T-cell (primary cell): ENCODE data around the gene SHB. TPM values are rescaled to one million over a fixed set of nuclear protein-coding genes. Genes with fewer than 3 reads are reported as not detected.

Source experiments
- ATAC-seq, 4 experiments: fragments of 200-7000 bp in 3 of 4; fragments of 150-1000 bp in 1 of 4; cut with Tn5 transposase; replicated peaks in 1 of 4; 1 replicate in 3 of 4; 2 replicates in 1 of 4; pipeline ENCODE4 v1.10.0; 2021; ENCODE audit warnings: moderate library complexity in 3 of 4, mild to moderate bottlenecking in 2 of 4, moderate number of reproducible peaks in 1 of 4
- CTCF ChIA-PET, 2 donors: fragments of 300-600 bp; sonication (Branson Sonifier 250); formaldehyde crosslinking; loops; one replicate each; lab custom pipeline; 2022; ENCODE audit warnings: antibody characterized with exemption in 2 of 2; lab: Charles Lee
- POLR2A ChIA-PET, 2 donors: fragments of 300-600 bp; sonication (Branson Sonifier 250); formaldehyde crosslinking; loops; one replicate each; lab custom pipeline; 2022; ENCODE audit warnings: antibody characterized with exemption in 2 of 2; lab: Charles Lee
- DNase-seq, 35 experiments: peaks; one replicate each; pipeline versions ENCODE4 v3.0.0 to v3.0.0-alpha.2; 2013 to 2023
- H3K27ac ChIP-seq: one replicate; pipeline ENCODE4 v1.5.1; 2013; ENCODE audit warnings: low read length
- H3K27me3 ChIP-seq, 2 experiments: replicated peaks in 1 of 2; 1 replicate in 1 of 2; 2 replicates in 1 of 2; pipeline versions ENCODE4 v1.6.1 to v1.7.0; 2013; ENCODE audit warnings: low read length in 1 of 2, mixed read lengths in 1 of 2; ENCODE audit not compliant: control insufficient read depth in 2 of 2, insufficient read depth in 2 of 2; ENCODE audit errors: extremely low read depth in 1 of 2
- H3K36me3 ChIP-seq, 2 donors: 1 replicate in 1 of 2; 2 replicates in 1 of 2; pipeline versions ENCODE4 v1.6.1 to v1.7.0; 2013; ENCODE audit warnings: low read length in 1 of 2; ENCODE audit not compliant: control insufficient read depth in 2 of 2, insufficient read depth in 1 of 2; ENCODE audit errors: extremely low read depth in 1 of 2
- H3K4me1 ChIP-seq, 2 experiments: 1 replicate in 1 of 2; 2 replicates in 1 of 2; pipeline versions ENCODE4 v1.6.1 to v1.7.0; 2013; ENCODE audit warnings: low read length in 2 of 2, mixed read lengths in 1 of 2; ENCODE audit not compliant: insufficient read depth in 2 of 2, control insufficient read depth in 1 of 2; ENCODE audit errors: extremely low read depth in 1 of 2
- H3K4me3 ChIP-seq, 2 donors: 1 replicate in 1 of 2; 2 replicates in 1 of 2; pipeline versions ENCODE4 v1.5.1 to v1.7.0; 2013; ENCODE audit warnings: mild to moderate bottlenecking in 2 of 2, low read length in 1 of 2, moderate library complexity in 1 of 2; ENCODE audit not compliant: control insufficient read depth in 1 of 2; ENCODE audit errors: extremely low read depth in 1 of 2
- H3K9me3 ChIP-seq: 2 replicates; pipeline ENCODE4 v1.7.0; 2013
- H3K27ac Mint-ChIP-seq, 2 donors: one replicate each; pipeline ENCODE4 v1.8.0; 2020 to 2021; ENCODE audit warnings: mild to moderate bottlenecking in 2 of 2, mixed read lengths in 2 of 2
- H3K27me3 Mint-ChIP-seq, 2 donors: one replicate each; pipeline ENCODE4 v1.8.0; 2021 to 2022; ENCODE audit warnings: mixed read lengths in 2 of 2
- H3K36me3 Mint-ChIP-seq: one replicate; pipeline ENCODE4 v1.8.0; 2021; ENCODE audit warnings: mixed read lengths
- H3K4me1 Mint-ChIP-seq, 3 donors: one replicate each; pipeline ENCODE4 v1.8.0; 2020 to 2022; ENCODE audit warnings: mixed read lengths in 3 of 3, mild to moderate bottlenecking in 1 of 3
- H3K4me3 Mint-ChIP-seq, 3 donors: one replicate each; pipeline ENCODE4 v1.8.0; 2020 to 2022; ENCODE audit warnings: mild to moderate bottlenecking in 3 of 3, mixed read lengths in 3 of 3, moderate library complexity in 3 of 3
- H3K9me3 Mint-ChIP-seq, 3 donors: one replicate each; pipeline ENCODE4 v1.8.0; 2020 to 2022; ENCODE audit warnings: mixed read lengths in 3 of 3
- WGBS: methylation state at CpG from one replicate; pipeline ENCODE4 v1.1.5; 2013; ENCODE audit warnings: missing lambda C conversion rate; ENCODE audit not compliant: insufficient coverage; 5-methylcytosine and 5-hydroxymethylcytosine counted together
- total RNA-seq, 35 experiments: library from RNA in 6 of 35; stranded (reverse) in 6 of 35; fragments of 120-200 nt in 1 of 35; gene quantifications; one replicate each; pipeline versions ENCODE4 v1.2.1 to v1.2.4 and lab custom pipeline; 2013 to 2026

The SHB gene
- total RNA-seq, 5 donors from 2014 or later (not counting 1 experiment from before 2014, with no cell fraction given): 1.2 to 1.5 (median 1.3) TPM

- peaks cover 0 to 5% (median 2%) of the 10 kb centered on the region in 3 donors for H3K4me1 Mint-ChIP-seq
Observed at GRCh38 chr9:38090170-38090569, 21.1 kb upstream of the SHB start.

GRCh38 chr9:38089387-38090165 lies 20.5 kb upstream of the SHB start:
- peaks cover 5 to 15% of the 10 kb centered on the region in 2 donors for H3K27me3 Mint-ChIP-seq
- Histone ChIP-seq H3K36me3 (no peaks in the 10 kb centered on the region), H3K9me3 (no peaks in the 10 kb centered on the region), H3K27me3 (peaks cover 0 to 7% of the 10 kb centered on the region in 2 experiments), H3K4me3 (no peak overlapping the region), H3K27ac (no peak overlapping the region), H3K4me1 (no peaks in the 10 kb centered on the region)
- peaks cover 0 to 5% (median 2%) of the 10 kb centered on the region in 3 donors for H3K4me1 Mint-ChIP-seq
- no peaks in the 10 kb centered on the region for H3K36me3 Mint-ChIP-seq
- no peak overlapping the region for H3K4me3 Mint-ChIP-seq
- ChIA-PET CTCF (interaction anchor here (1.2 to 1.7 kb wide), 2 partner anchors 20 to 174 kb away, joined by 3 to 4 read pairs; no protein-coding TSS in a partner anchor), POLR2A (interaction anchor here in 1 of 2 donors (0.5 kb wide), 1 partner anchor 251 kb away, joined by 3 read pairs; no protein-coding TSS in a partner anchor)
- DNase-seq: no peak
- ATAC-seq: no peak
- no peak overlapping the region for H3K27ac Mint-ChIP-seq
- WGBS: 60% methylated on average over 1 of the region's 2 CpGs
- H3K9me3 Mint-ChIP-seq: no peaks in the 10 kb centered on the region

More at GRCh38 chr9:38090170-38090569, 21.1 kb upstream of the SHB start:
- Histone ChIP-seq H3K4me3 (no peak overlapping the region), H3K9me3 (no peaks in the 10 kb centered on the region), H3K36me3 (no peaks in the 10 kb centered on the region), H3K4me1 (no peaks in the 10 kb centered on the region), H3K27ac (no peak overlapping the region), H3K27me3 (peaks cover 0 to 7% of the 10 kb centered on the region in 2 experiments)
- no peaks in the 10 kb centered on the region for H3K9me3 Mint-ChIP-seq
- ATAC-seq (no peak), DNase-seq (no peak)
- H3K36me3 Mint-ChIP-seq: no peaks in the 10 kb centered on the region
- CTCF ChIA-PET: no interaction called here
- H3K4me3 Mint-ChIP-seq: no peak overlapping the region
- no peak overlapping the region for H3K27ac Mint-ChIP-seq
- H3K27me3 Mint-ChIP-seq: peaks cover 5 to 12% of the 10 kb centered on the region in 2 donors
- WGBS: 79% methylated on average over 7 of the region's 9 CpGs
- POLR2A ChIA-PET: no interaction called here

GRCh38 chr9:38088006-38088925 lies 19.2 kb upstream of the SHB start:
- 13% methylated on average over 4 of the region's 7 CpGs for WGBS
- Mint-ChIP-seq H3K4me1 (peaks cover 0 to 5% (median 2%) of the 10 kb centered on the region in 3 donors), H3K36me3 (no peaks in the 10 kb centered on the region), H3K27ac (no peak overlapping the region), H3K9me3 (no peaks in the 10 kb centered on the region), H3K4me3 (no peak overlapping the region), H3K27me3 (peaks cover 5 to 21% of the 10 kb centered on the region in 2 donors)
- DNase-seq (peak in 34 of 35 experiments; percentile 26 to 75 (median 59)), ATAC-seq (peak; percentile 62 to 77 (median 76))
- Histone ChIP-seq H3K9me3 (no peaks in the 10 kb centered on the region), H3K27me3 (peaks cover 0 to 12% of the 10 kb centered on the region in 2 experiments), H3K4me1 (no peaks in the 10 kb centered on the region), H3K4me3 (no peak overlapping the region), H3K36me3 (no peaks in the 10 kb centered on the region), H3K27ac (no peak overlapping the region)
- POLR2A ChIA-PET: no interaction called here
- CTCF ChIA-PET: interaction anchor here (1.2 to 1.7 kb wide), 4 partner anchors 13 to 176 kb away, joined by 3 to 4 read pairs (median 4); no protein-coding TSS in a partner anchor

GRCh38 chr9:38086496-38086895 lies 17.5 kb upstream of the SHB start:
- Mint-ChIP-seq H3K4me1 (peaks cover 0 to 5% (median 2%) of the 10 kb centered on the region in 3 donors), H3K4me3 (no peak overlapping the region), H3K36me3 (no peaks in the 10 kb centered on the region), H3K9me3 (no peaks in the 10 kb centered on the region), H3K27me3 (peaks cover 5 to 23% of the 10 kb centered on the region in 2 donors), H3K27ac (no peak overlapping the region)
- Histone ChIP-seq H3K36me3 (no peaks in the 10 kb centered on the region), H3K4me3 (no peak overlapping the region), H3K27me3 (peaks cover 0 to 22% of the 10 kb centered on the region in 2 experiments), H3K27ac (no peak overlapping the region), H3K9me3 (no peaks in the 10 kb centered on the region), H3K4me1 (no peaks in the 10 kb centered on the region)
- POLR2A ChIA-PET: no interaction called here
- DNase-seq: no peak
- CTCF ChIA-PET: interaction anchor here (0.6 to 0.7 kb wide), 4 partner anchors 8 to 343 kb away, joined by 3 to 8 read pairs (median 4); no protein-coding TSS in a partner anchor
- ATAC-seq: no peak

- H3K27ac ChIP-seq: no peak overlapping the region
- no peak overlapping the region for H3K27ac Mint-ChIP-seq
- H3K4me1 Mint-ChIP-seq: peaks cover 0 to 5% (median 2%) of the 10 kb centered on the region in 3 donors
- no peaks in the 10 kb centered on the region for H3K4me1 ChIP-seq
- H3K9me3 ChIP-seq: no peaks in the 10 kb centered on the region
- DNase-seq (no peak), ATAC-seq (no peak)
- no peaks in the 10 kb centered on the region for H3K9me3 Mint-ChIP-seq
- no peak overlapping the region for H3K4me3 Mint-ChIP-seq
- H3K36me3 Mint-ChIP-seq: no peaks in the 10 kb centered on the region
- H3K27me3 ChIP-seq: peaks cover 0 to 20% of the 10 kb centered on the region in 2 experiments
- CTCF ChIA-PET: no interaction called here
- peaks cover 5 to 27% of the 10 kb centered on the region in 2 donors for H3K27me3 Mint-ChIP-seq
- H3K36me3 ChIP-seq: no peaks in the 10 kb centered on the region
- no peak overlapping the region for H3K4me3 ChIP-seq
- POLR2A ChIA-PET: no interaction called here
- WGBS: no CpG with 5 or more reads among the region's 5 CpGs
Observed at GRCh38 chr9:38085308-38085707, 16.3 kb upstream of the SHB start.

GRCh38 chr9:38084556-38084880 lies 15.5 kb upstream of the SHB start:
- H3K9me3 Mint-ChIP-seq: no peaks in the 10 kb centered on the region
- peaks cover 0 to 19% of the 10 kb centered on the region in 2 experiments for H3K27me3 ChIP-seq
- no peaks in the 10 kb centered on the region for H3K36me3 Mint-ChIP-seq
- H3K4me1 Mint-ChIP-seq: peaks cover 0 to 5% (median 2%) of the 10 kb centered on the region in 3 donors
- no peaks in the 10 kb centered on the region for H3K36me3 ChIP-seq
- H3K9me3 ChIP-seq: no peaks in the 10 kb centered on the region
- H3K27ac ChIP-seq: no peak overlapping the region
- no peak overlapping the region for H3K4me3 ChIP-seq
- no peak overlapping the region for H3K4me3 Mint-ChIP-seq
- ChIA-PET POLR2A (no interaction called here), CTCF (no interaction called here)
- peaks cover 10 to 33% of the 10 kb centered on the region in 2 donors for H3K27me3 Mint-ChIP-seq
- DNase-seq: no peak
- no peak overlapping the region for H3K27ac Mint-ChIP-seq
- 0% methylated on average over 1 of the region's 5 CpGs for WGBS
- no peak for ATAC-seq
- H3K4me1 ChIP-seq: no peaks in the 10 kb centered on the region
